Body of pancreas (tissue), 4 donors: ENCODE results near the gene PLCB1. TPM values are rescaled to one million over a fixed set of nuclear protein-coding genes. Genes with fewer than 3 reads are reported as not detected.

Source experiments
- ATAC-seq: fragments of 150-250 bp; one replicate; pipeline ENCODE4 v1.9.1; 2016
- DNase-seq, 4 donors: peaks; one replicate each; pipeline ENCODE4 v3.0.0-alpha.2; 2019
- H3K27ac ChIP-seq, 4 donors: fragments of 200-600 bp; sonication (generic); 1 replicate in 3 of 4; 2 replicates in 1 of 4; pipeline versions ENCODE4 v1.5.1 to v1.6.1; 2016 to 2019; ENCODE audit warnings: mild to moderate bottlenecking in 1 of 4, mixed read lengths in 1 of 4, moderate library complexity in 1 of 4
- H3K27me3 ChIP-seq, 2 donors: fragments of 200-600 bp; sonication (generic); one replicate each; pipeline ENCODE4 v1.6.0; 2016; ENCODE audit warnings: mild to moderate bottlenecking in 1 of 2
- H3K36me3 ChIP-seq, 2 donors: fragments of 200-600 bp; sonication (generic); replicated peaks in 1 of 2; 2 replicates each; pipeline ENCODE4 v1.5.1; 2016; ENCODE audit warnings: low read depth in 2 of 2; ENCODE audit not compliant: insufficient read depth in 1 of 2
- H3K4me1 ChIP-seq: fragments of 200-600 bp; sonication (generic); one replicate; pipeline ENCODE4 v1.6.0; 2016
- H3K4me3 ChIP-seq, 2 donors: fragments of 200-600 bp; sonication (generic); 1 replicate in 1 of 2; 2 replicates in 1 of 2; pipeline ENCODE4 v1.5.1; 2016 to 2019
- H3K9me3 ChIP-seq, 3 donors: fragments of 200-600 bp; sonication (generic); 1 replicate in 2 of 3; 2 replicates in 1 of 3; pipeline ENCODE4 v1.5.1; 2016
- POLR2A ChIP-seq, 3 donors: fragments of 450-650 bp; IDR thresholded peaks; one replicate each; pipeline ENCODE4 v1.6.1; 2016; ENCODE audit warnings: antibody characterized with exemption in 3 of 3, mild to moderate bottlenecking in 2 of 3
- WGBS, 2 donors: methylation state at CpG; one replicate each; pipeline ENCODE4 v1.1.5; 2017; 5-methylcytosine and 5-hydroxymethylcytosine counted together
- intact Hi-C: fragments of 100-400 bp; cut with DNase I; formaldehyde crosslinking; loops from one replicate; pipeline ENCODE4 v1.15.1; 2023
- total RNA-seq, 2 donors: library from RNA; depleted of rRNA; stranded (reverse); fragments of >200 nt; gene quantifications; one replicate each; pipeline ENCODE4 v1.1.0, GENCODE V29; 2016
- TF ChIP-seq, protein P1 (sequence below), 7 experiments: fragments of 450-650 bp in 4 of 7; fragments of 200-600 bp in 3 of 7; sonication (generic) in 3 of 7; IDR thresholded peaks; one replicate each; pipeline ENCODE4 v1.5.1; 2016 to 2019; ENCODE audit warnings: antibody characterized with exemption in 7 of 7

Gene PLCB1
- total RNA-seq, 2 donors from 2014 or later = 32.9 to 46.1 TPM

DNA sequence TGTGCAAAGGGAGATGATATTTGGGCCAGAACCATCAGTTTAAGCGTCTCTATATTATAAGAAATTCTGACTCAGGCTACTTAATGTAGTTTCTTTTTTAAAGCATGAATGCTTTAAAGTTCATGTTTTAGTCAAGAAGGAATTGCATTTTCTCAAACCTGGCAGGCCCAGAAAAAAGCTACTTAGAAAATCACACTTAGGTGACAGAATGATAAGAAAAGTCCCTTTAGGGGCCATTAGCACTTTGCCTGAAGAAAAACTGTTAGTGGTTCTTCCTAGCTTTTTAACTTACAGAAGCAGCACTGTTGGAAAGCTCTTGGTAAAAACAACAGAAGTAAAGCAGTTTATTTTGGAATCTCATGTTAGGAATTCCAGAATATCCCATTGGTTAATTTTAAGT is 387.8 kb downstream of the PLCB1 start:
- no peak for DNase-seq
- no peak overlapping the region for H3K27ac ChIP-seq
- intact Hi-C loops = no loop called here
- no peaks in the 10 kb centered on the region for H3K4me1 ChIP-seq
- 96 to 97% methylated on average over 1 of the region's 1 CpG for WGBS, 2 donors
- no peak overlapping the region for H3K4me3 ChIP-seq
- no peak for ATAC-seq
- no peak for TF ChIP-seq POLR2A (IDR thresholded peaks at IDR 0.05)
- TF ChIP-seq, protein P1, sequence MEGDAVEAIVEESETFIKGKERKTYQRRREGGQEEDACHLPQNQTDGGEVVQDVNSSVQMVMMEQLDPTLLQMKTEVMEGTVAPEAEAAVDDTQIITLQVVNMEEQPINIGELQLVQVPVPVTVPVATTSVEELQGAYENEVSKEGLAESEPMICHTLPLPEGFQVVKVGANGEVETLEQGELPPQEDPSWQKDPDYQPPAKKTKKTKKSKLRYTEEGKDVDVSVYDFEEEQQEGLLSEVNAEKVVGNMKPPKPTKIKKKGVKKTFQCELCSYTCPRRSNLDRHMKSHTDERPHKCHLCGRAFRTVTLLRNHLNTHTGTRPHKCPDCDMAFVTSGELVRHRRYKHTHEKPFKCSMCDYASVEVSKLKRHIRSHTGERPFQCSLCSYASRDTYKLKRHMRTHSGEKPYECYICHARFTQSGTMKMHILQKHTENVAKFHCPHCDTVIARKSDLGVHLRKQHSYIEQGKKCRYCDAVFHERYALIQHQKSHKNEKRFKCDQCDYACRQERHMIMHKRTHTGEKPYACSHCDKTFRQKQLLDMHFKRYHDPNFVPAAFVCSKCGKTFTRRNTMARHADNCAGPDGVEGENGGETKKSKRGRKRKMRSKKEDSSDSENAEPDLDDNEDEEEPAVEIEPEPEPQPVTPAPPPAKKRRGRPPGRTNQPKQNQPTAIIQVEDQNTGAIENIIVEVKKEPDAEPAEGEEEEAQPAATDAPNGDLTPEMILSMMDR (IDR thresholded peaks at IDR 0.05) = no peak
- H3K27me3 ChIP-seq = no peaks in the 10 kb centered on the region
- H3K36me3 ChIP-seq = no peaks in the 10 kb centered on the region
- no peaks in the 10 kb centered on the region for H3K9me3 ChIP-seq

DNA sequence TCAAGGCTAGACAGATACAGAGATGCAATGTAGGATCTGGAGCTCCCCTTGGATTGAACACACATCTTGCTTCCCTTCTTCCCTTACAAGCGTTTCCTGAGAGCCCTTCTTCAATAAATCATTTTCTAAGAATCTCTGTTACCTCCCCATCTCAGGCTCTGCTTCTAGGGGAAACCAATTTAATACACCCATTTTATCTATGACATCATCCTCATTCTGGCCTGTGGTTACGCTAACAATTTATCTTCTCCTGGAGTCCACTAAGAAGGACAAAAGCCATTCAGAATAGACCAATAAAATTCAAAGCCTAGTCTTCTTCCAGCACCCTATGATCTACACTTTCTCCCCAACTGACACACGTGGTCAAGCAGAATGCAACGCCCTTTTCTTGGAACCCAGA is 390.1 kb downstream of the PLCB1 start:
- ATAC-seq (no peak), DNase-seq (no peak)
- WGBS, 2 donors = 74 to 95% methylated on average over 4 of the region's 4 CpGs
- H3K4me1 ChIP-seq = no peaks in the 10 kb centered on the region
- intact Hi-C loops = no loop called here
- H3K9me3 ChIP-seq = no peaks in the 10 kb centered on the region
- no peaks in the 10 kb centered on the region for H3K36me3 ChIP-seq
- H3K27ac ChIP-seq = no peak overlapping the region
- TF ChIP-seq, protein P1 (IDR thresholded peaks at IDR 0.05) = no peak
- no peak for TF ChIP-seq POLR2A (IDR thresholded peaks at IDR 0.05)
- no peaks in the 10 kb centered on the region for H3K27me3 ChIP-seq
- no peak overlapping the region for H3K4me3 ChIP-seq

DNA sequence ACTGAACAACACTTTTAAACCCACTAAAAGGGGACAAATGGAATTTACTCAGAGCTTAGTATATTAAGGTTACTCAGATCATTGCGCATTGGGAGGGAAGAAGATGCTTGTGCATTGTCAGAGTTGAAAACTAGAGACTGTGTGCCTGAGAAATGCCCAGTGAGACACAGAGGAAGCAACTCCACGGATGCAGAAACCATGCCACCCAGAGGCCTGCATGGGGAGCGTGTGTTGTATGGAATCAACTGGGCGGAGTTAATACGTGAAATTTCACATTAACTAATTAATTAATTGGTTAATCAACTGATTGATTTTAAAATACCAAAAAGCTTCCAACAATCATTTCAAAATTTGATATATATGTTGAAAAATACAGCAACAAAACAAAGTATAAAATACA is 391.6 kb downstream of the PLCB1 start:
- intact Hi-C loops = no loop called here
- H3K4me1 ChIP-seq = no peaks in the 10 kb centered on the region
- no peaks in the 10 kb centered on the region for H3K36me3 ChIP-seq
- H3K27me3 ChIP-seq = no peaks in the 10 kb centered on the region
- 59 to 73% methylated on average over 5 of the region's 5 CpGs for WGBS, 2 donors
- no peak for ATAC-seq
- no peak overlapping the region for H3K27ac ChIP-seq
- H3K4me3 ChIP-seq = no peak overlapping the region
- H3K9me3 ChIP-seq = no peaks in the 10 kb centered on the region
- DNase-seq = peak in 1 of 4 donors; percentile 9
- TF ChIP-seq, protein P1 (IDR thresholded peaks at IDR 0.05) = peak in 2 of 7 experiments; percentile 20 to 28
- no peak for TF ChIP-seq POLR2A (IDR thresholded peaks at IDR 0.05)

DNA sequence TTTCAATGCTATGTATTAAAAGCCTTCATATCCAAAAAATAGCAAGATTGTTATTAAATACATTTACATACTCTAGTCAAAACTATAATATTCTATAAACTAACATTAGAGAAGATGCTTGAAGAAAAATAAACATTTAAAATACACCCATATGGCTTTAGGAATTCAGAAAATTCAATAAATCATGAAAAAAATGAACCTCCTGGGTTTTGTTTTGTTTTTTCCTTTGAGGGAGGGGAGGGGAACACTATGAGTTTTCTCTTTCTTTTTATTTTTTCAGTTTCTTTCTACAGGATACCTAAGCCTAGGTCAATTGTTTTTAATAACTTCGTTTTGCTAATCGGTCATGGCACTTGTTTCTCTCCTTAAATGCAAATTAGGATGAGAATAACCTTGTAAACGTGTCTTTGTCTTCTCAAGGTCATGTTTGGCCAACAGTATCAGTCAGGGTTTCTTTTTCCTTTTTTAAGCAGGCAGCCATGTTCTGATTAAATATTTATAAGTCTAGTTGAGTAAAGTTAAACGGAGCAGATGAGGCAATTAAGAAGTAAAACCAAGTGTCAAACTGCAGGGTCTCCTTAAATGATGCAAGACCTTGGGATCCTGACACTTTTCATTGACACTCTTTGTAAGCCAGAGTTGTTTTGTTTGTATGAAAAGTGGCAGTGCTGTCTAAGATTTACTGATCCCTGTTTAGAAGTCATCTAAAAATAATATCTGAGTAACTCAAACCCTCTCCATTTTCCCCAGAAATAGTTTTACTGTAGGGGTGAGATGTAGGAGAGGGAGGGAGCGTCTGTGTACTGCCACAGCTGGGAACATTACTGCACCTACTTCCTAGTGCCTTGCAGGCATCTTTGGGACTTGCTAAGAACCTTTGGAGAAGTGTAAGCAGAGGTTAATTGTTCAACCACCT is 392.3 kb downstream of the PLCB1 start:
- no peaks in the 10 kb centered on the region for H3K9me3 ChIP-seq
- 47 to 48% methylated on average over 5 of the region's 5 CpGs for WGBS, 2 donors
- H3K36me3 ChIP-seq = no peaks in the 10 kb centered on the region
- ATAC-seq = no peak
- H3K27me3 ChIP-seq = no peaks in the 10 kb centered on the region
- no peak for DNase-seq
- TF ChIP-seq, protein P1 (IDR thresholded peaks at IDR 0.05) = no peak
- TF ChIP-seq POLR2A (IDR thresholded peaks at IDR 0.05) = no peak
- H3K27ac ChIP-seq = no peak overlapping the region
- no peak overlapping the region for H3K4me3 ChIP-seq
- intact Hi-C loops = no loop called here
- no peaks in the 10 kb centered on the region for H3K4me1 ChIP-seq

DNA sequence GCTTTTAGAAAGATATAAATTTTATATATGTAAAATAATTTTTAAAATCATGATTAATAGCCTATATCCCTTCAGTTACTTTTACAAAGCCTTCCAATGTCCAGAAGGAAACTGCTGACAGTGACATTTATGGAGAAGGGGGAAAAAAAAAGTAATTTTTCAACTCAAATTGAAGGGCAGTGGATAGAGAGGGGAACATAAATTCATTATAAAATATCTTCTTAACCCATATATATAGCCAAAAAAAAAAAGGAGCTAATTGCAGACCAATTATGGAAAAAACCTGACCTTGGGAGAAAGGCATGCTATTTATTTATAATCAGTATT is 392.9 kb downstream of the PLCB1 start:
- Histone ChIP-seq H3K27ac (no peak overlapping the region), H3K4me3 (no peak overlapping the region), H3K9me3 (no peaks in the 10 kb centered on the region), H3K27me3 (no peaks in the 10 kb centered on the region), H3K36me3 (no peaks in the 10 kb centered on the region), H3K4me1 (no peaks in the 10 kb centered on the region)
- TF ChIP-seq POLR2A (IDR thresholded peaks at IDR 0.05) = no peak
- TF ChIP-seq, protein P1 (IDR thresholded peaks at IDR 0.05) = no peak
- ATAC-seq (no peak), DNase-seq (no peak)
- intact Hi-C loops = no loop called here
